GM12878 (cell line): Measurements from ENCODE around the gene RBPJL. TPM values are rescaled to one million over a fixed set of nuclear protein-coding genes. Genes with fewer than 3 reads are reported as not detected.

Experiments used
- ATAC-seq: fragments of 200-7000 bp; cut with Tn5 transposase; 3 replicates; pipeline ENCODE4 v1.9.1; 2020; ENCODE audit warnings: mild to moderate bottlenecking, moderate library complexity
- BruUV-seq: library from RNA; stranded (reverse); fragments of 400-500 nt; replicated peaks from 2 replicates; lab custom pipeline; 2021; lab: Mats Ljungman, UMichigan
- CTCF ChIA-PET: fragments of 300-600 bp; sonication (Branson Sonifier 250); formaldehyde crosslinking; extraction: SDS; loops from one replicate; lab custom pipeline; 2021; ENCODE audit warnings: inconsistent platforms; lab: Yijun Ruan, JAX
- POLR2A ChIA-PET: fragments of 350-600 bp; formaldehyde crosslinking; extraction: SDS; loops from one replicate; lab custom pipeline; 2021; ENCODE audit warnings: inconsistent platforms; lab: Charles Lee
- RAD21 ChIA-PET: fragments of 300-600 bp; sonication (Branson Sonifier 250); formaldehyde crosslinking; loops from one replicate; lab custom pipeline; 2023; ENCODE audit warnings: antibody characterized with exemption; ENCODE audit not compliant: unreplicated experiment; lab: Charles Lee
- SMC1A ChIA-PET: fragments of 300-600 bp; sonication (Branson Sonifier 250); formaldehyde crosslinking; loops from one replicate; lab custom pipeline; 2023; ENCODE audit not compliant: unreplicated experiment, uncharacterized antibody; lab: Charles Lee
- DNase-seq: peaks from one replicate; pipeline ENCODE4 v3.0.0-alpha.2; 2011; ENCODE audit warnings: low read depth, low spot score
- FAIRE-seq: peaks from 3 replicates; lab custom pipeline; 2011; peaks lifted over from hg19 to GRCh38; lab: Jason Lieb, UNC
- H2AFZ ChIP-seq: 2 replicates; pipeline ENCODE4 v1.6.0; 2011; ENCODE audit warnings: low read depth, low read length, control low read depth; ENCODE audit not compliant: control insufficient read depth
- H3K27ac ChIP-seq: 2 replicates; pipeline ENCODE4 v1.5.1; 2011; ENCODE audit warnings: control low read depth; ENCODE audit not compliant: control insufficient read depth, insufficient read depth
- H3K27me3 ChIP-seq, 2 experiments: replicated peaks in 1 of 2; 2 replicates each; pipeline versions ENCODE4 v1.6.0 to v1.6.1; 2011; ENCODE audit warnings: low read length in 1 of 2; ENCODE audit not compliant: control insufficient read depth in 2 of 2, insufficient read depth in 2 of 2
- H3K36me3 ChIP-seq, 2 experiments: 2 replicates each; pipeline ENCODE4 v1.5.1; 2011; ENCODE audit warnings: low read length in 1 of 2; ENCODE audit not compliant: control insufficient read depth in 2 of 2, insufficient read depth in 2 of 2
- H3K4me1 ChIP-seq: 2 replicates; pipeline ENCODE4 v1.6.1; 2011; ENCODE audit warnings: mild to moderate bottlenecking, low read length, moderate library complexity, mixed read lengths; ENCODE audit not compliant: control insufficient read depth, insufficient read depth
- H3K4me2 ChIP-seq: 2 replicates; pipeline ENCODE4 v1.6.0; 2011; ENCODE audit warnings: control low read depth; ENCODE audit not compliant: control insufficient read depth, insufficient read depth
- H3K4me3 ChIP-seq: fragments of 200-600 bp; sonication (generic); 2 replicates; pipeline ENCODE4 v1.5.1; 2016
- H3K79me2 ChIP-seq: 2 replicates; pipeline ENCODE4 v1.6.0; 2011; ENCODE audit warnings: low read length; ENCODE audit not compliant: control insufficient read depth, insufficient read depth
- H3K9ac ChIP-seq: 2 replicates; pipeline ENCODE4 v1.8.0; 2011; ENCODE audit warnings: low read length, control low read depth, mixed read lengths; ENCODE audit not compliant: control insufficient read depth, insufficient read depth
- H3K9me3 ChIP-seq: replicated peaks from 3 replicates; pipeline ENCODE4 v1.5.1; 2011; ENCODE audit warnings: mild to moderate bottlenecking, low read length; ENCODE audit not compliant: control insufficient read depth, insufficient read depth
- H4K20me1 ChIP-seq: 2 replicates; pipeline ENCODE4 v1.6.0; 2011; ENCODE audit not compliant: control insufficient read depth, insufficient read depth
- ASH2L ChIP-seq: fragments of 300-600, 200-600 bp; sonication (generic); IDR thresholded peaks from 2 replicates; pipeline ENCODE4 v1.6.1; 2017; ENCODE audit warnings: low read depth, mild to moderate bottlenecking, borderline replicate concordance
- CHD1 ChIP-seq: IDR thresholded peaks from 2 replicates; pipeline ENCODE4 v1.6.1; 2012; ENCODE audit warnings: low read depth, low read length, improper control_type of control experiment
- CHD2 ChIP-seq: IDR thresholded peaks from 2 replicates; pipeline ENCODE4 v1.6.1; 2011; ENCODE audit warnings: low read depth, low read length, improper control_type of control experiment, borderline replicate concordance
- ETV6 ChIP-seq, 2 experiments: fragments of 450-650 bp in 1 of 2; IDR thresholded peaks in 1 of 2; conservative IDR thresholded peaks in 1 of 2; 2 replicates each; pipeline ENCODE4 v1.6.1; 2014; ENCODE audit warnings: antibody characterized with exemption in 1 of 2, borderline replicate concordance in 1 of 2, low read depth in 1 of 2, mild to moderate bottlenecking in 1 of 2, moderate library complexity in 1 of 2
- EZH2 ChIP-seq: IDR thresholded peaks from 2 replicates; pipeline ENCODE4 v1.6.1; 2012; ENCODE audit warnings: low read depth, mild to moderate bottlenecking, control low read depth, inconsistent platforms, low read length, borderline replicate concordance; ENCODE audit not compliant: control insufficient read depth
- KLF5 ChIP-seq: fragments of 450-650 bp; IDR thresholded peaks from 2 replicates; pipeline ENCODE4 v1.6.1; 2014; ENCODE audit warnings: mild to moderate bottlenecking; ENCODE audit not compliant: partially characterized antibody
- NRF1 ChIP-seq: conservative IDR thresholded peaks from 2 replicates; pipeline ENCODE4 v1.6.1; 2011; ENCODE audit warnings: mild to moderate bottlenecking, low read depth, low read length, improper control_type of control experiment
- PAX8 ChIP-seq: fragments of 450-650 bp; IDR thresholded peaks from 2 replicates; pipeline ENCODE4 v1.6.1; 2017; ENCODE audit warnings: mild to moderate bottlenecking, moderate library complexity
- RB1 ChIP-seq: fragments of 450-650 bp; formaldehyde crosslinking; IDR thresholded peaks from 2 replicates; pipeline ENCODE4 v1.6.1; 2017; ENCODE audit warnings: mild to moderate bottlenecking, borderline replicate concordance
- SMAD5 ChIP-seq: IDR thresholded peaks from 2 replicates; pipeline ENCODE4 v1.6.1; 2016; ENCODE audit warnings: antibody characterized with exemption, low read depth
- STAT3 ChIP-seq: IDR thresholded peaks from 2 replicates; pipeline ENCODE4 v1.6.1; 2011; ENCODE audit warnings: low read depth, low read length, improper control_type of control experiment
- WGBS: methylation state at CpG from one replicate; pipeline ENCODE4 v1.1.6; 2016; ENCODE audit warnings: low lambda C conversion rate; ENCODE audit not compliant: insufficient replicate concordance, insufficient coverage; ENCODE audit errors: missing lambda C conversion rate; 5-methylcytosine and 5-hydroxymethylcytosine counted together
- in situ Hi-C: fragments of 300-500 bp; cut with MboI; formaldehyde crosslinking; loops from 9 replicates; pipeline ENCODE4 v1.14.3; 2018; ENCODE audit warnings: mixed read lengths
- intact Hi-C: fragments of 100-400 bp; cut with micrococcal nuclease; formaldehyde crosslinking; loops from one replicate; pipeline ENCODE4 v1.14.2; 2022; ENCODE audit not compliant: unreplicated experiment
- polyA plus RNA-seq, 11 experiments: library from polyadenylated mRNA; depleted of rRNA in 4 of 11; unstranded in 6 of 11; stranded (reverse) in 5 of 11; fragments of >200 nt; fragmentation: Nextera tagmentation in 4 of 11; fragmentation: Illumina TruSeq in 1 of 11; extraction: Ambion mirVana in 4 of 11; extraction: Trizol in 1 of 11; gene quantifications; 1 replicate in 1 of 11; 2 replicates in 10 of 11; pipeline versions ENCODE4 v1.2.1 to v1.2.3, GENCODE V29; 2011 to 2016; ENCODE audit warnings: inconsistent platforms in 2 of 11, missing spikeins in 2 of 11, low read depth in 1 of 11
- total RNA-seq, 4 experiments: library from RNA; depleted of rRNA in 3 of 4; stranded (reverse); fragments of >200 nt in 3 of 4; fragmentation: Illumina TruSeq in 1 of 4; extraction: Trizol in 1 of 4; gene quantifications; 2 replicates each; pipeline versions ENCODE4 v1.2.1 to v1.2.3, GENCODE V29; 2013 to 2021
- TF ChIP-seq, protein P1 (sequence below): fragments of 450-650 bp; IDR thresholded peaks from 2 replicates; pipeline ENCODE4 v1.6.1; 2017; ENCODE audit warnings: mild to moderate bottlenecking
- TF ChIP-seq, protein P2 (sequence below): fragments of 450-650 bp; IDR thresholded peaks from 2 replicates; pipeline ENCODE4 v1.6.1; 2016; ENCODE audit warnings: mild to moderate bottlenecking

Gene RBPJL
- total and polyA plus RNA-seq, 10 of the 15 experiments (the other 5 are each of a cell fraction or from before 2014, with no cell fraction given): 0.18 TPM; not detected in 9

DNA sequence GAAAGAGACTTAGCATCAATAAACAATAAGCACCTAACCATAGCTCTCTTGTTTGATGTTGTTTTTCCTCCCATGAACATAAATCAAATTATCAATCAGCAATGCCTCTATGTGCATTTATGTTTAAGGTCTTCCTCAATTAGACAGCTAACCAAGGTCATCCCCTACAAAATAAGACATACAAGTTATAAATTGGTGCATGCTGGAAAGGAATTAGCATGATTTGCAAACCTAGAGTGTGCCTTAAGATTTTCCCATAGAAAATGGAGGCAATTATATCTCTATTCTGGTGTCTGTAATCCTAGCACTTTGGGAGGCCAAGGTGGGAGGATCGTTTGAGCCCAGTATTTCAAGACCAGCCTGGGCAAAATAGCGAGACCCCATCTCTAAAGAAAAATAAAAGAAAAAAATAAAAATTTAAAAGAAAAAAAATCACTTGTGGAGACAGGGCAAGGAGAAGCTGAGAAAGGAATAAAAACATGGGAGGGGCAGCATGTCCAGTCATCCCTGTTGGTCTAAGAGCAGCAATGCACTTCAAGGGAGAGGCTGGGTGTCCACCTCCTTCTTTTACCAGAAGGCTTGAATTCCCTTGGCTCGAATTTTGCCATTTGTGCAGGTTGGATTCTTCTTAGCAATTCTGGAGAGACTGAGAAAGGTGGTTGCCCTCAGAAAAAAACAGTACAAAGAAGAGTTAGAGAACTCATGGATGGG is 42.9 kb upstream of the RBPJL start:
- in situ Hi-C loops (no loop called here), intact Hi-C loops (no loop called here)
- TF ChIP-seq STAT3 (no peak), KLF5 (no peak), PAX8 (no peak), ASH2L (no peak), RB1 (no peak), EZH2 (no peak), CHD1 (no peak), ETV6 (conservative IDR thresholded peaks at IDR 0.05 in 1 of 2, IDR thresholded peaks at IDR 0.05 in 1 of 2; ENCODE audit: borderline replicate concordance in 1 of 2, low read depth in 1 of 2) (no peak), NRF1 (no peak), CHD2 (no peak), SMAD5 (no peak)
- TF ChIP-seq, protein P1, sequence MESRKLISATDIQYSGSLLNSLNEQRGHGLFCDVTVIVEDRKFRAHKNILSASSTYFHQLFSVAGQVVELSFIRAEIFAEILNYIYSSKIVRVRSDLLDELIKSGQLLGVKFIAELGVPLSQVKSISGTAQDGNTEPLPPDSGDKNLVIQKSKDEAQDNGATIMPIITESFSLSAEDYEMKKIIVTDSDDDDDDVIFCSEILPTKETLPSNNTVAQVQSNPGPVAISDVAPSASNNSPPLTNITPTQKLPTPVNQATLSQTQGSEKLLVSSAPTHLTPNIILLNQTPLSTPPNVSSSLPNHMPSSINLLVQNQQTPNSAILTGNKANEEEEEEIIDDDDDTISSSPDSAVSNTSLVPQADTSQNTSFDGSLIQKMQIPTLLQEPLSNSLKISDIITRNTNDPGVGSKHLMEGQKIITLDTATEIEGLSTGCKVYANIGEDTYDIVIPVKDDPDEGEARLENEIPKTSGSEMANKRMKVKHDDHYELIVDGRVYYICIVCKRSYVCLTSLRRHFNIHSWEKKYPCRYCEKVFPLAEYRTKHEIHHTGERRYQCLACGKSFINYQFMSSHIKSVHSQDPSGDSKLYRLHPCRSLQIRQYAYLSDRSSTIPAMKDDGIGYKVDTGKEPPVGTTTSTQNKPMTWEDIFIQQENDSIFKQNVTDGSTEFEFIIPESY: no peak
- TF ChIP-seq, protein P2, sequence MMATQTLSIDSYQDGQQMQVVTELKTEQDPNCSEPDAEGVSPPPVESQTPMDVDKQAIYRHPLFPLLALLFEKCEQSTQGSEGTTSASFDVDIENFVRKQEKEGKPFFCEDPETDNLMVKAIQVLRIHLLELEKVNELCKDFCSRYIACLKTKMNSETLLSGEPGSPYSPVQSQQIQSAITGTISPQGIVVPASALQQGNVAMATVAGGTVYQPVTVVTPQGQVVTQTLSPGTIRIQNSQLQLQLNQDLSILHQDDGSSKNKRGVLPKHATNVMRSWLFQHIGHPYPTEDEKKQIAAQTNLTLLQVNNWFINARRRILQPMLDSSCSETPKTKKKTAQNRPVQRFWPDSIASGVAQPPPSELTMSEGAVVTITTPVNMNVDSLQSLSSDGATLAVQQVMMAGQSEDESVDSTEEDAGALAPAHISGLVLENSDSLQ: no peak
- peaks cover 1 to 3% of the 10 kb centered on the region in 2 experiments; a peak in 2 of 4 replicates for H3K27me3 ChIP-seq
- no peak overlapping the region for H3K4me2 ChIP-seq
- H2AFZ ChIP-seq: no peak overlapping the region
- FAIRE-seq (no peak), ATAC-seq (no peak), DNase-seq (no peak)
- WGBS: 2% methylated on average over 3 of the region's 3 CpGs
- H3K36me3 ChIP-seq: no peaks in the 10 kb centered on the region
- ChIA-PET RAD21 (no interaction called here), SMC1A (no interaction called here), POLR2A (no interaction called here), CTCF (no interaction called here)
- no peaks in the 10 kb centered on the region for H3K9me3 ChIP-seq
- H3K79me2 ChIP-seq: no peaks in the 10 kb centered on the region
- H3K4me3 ChIP-seq: no peak overlapping the region
- no TSS peak for BruUV-seq
- no peak overlapping the region for H3K9ac ChIP-seq
- no peaks in the 10 kb centered on the region for H4K20me1 ChIP-seq
- H3K27ac ChIP-seq: no peak overlapping the region
- no peaks in the 10 kb centered on the region for H3K4me1 ChIP-seq
